Endothelial cell of umbilical vein (primary cell): ENCODE measurements around the gene RBMS3. TPM values are rescaled to one million over a fixed set of nuclear protein-coding genes. Genes with fewer than 3 reads are reported as not detected.

Experiments
- BruUV-seq: library from RNA; stranded (reverse); fragments of 400-500 nt; replicated peaks from 2 replicates; lab custom pipeline; 2021; lab: Mats Ljungman, UMichigan
- CTCF ChIA-PET: fragments of 300-600, 350-600 bp; sonication (Branson Sonifier 250); formaldehyde crosslinking; loops from one replicate; lab custom pipeline; 2021; ENCODE audit warnings: antibody characterized with exemption, inconsistent platforms; lab: Charles Lee
- POLR2A ChIA-PET: fragments of 300-600, 350-600 bp; sonication (Branson Sonifier 250); formaldehyde crosslinking; loops from one replicate; lab custom pipeline; 2021; ENCODE audit warnings: antibody characterized with exemption, inconsistent platforms; lab: Charles Lee
- DNase-seq: peaks from one replicate; pipeline ENCODE4 v3.0.0-alpha.2; 2011; ENCODE audit warnings: low read depth, low spot score
- FAIRE-seq: peaks from 2 replicates; lab custom pipeline; 2011; peaks lifted over from hg19 to GRCh38; lab: Jason Lieb, UNC
- H2AFZ ChIP-seq: 2 replicates; pipeline ENCODE4 v1.6.0; 2012; ENCODE audit warnings: low read depth, low read length, control low read depth, inconsistent platforms
- H3K27ac ChIP-seq: 2 replicates; pipeline ENCODE4 v1.5.1; 2011; ENCODE audit warnings: low read depth, mild to moderate bottlenecking, control low read depth, low read length, moderate library complexity; ENCODE audit not compliant: insufficient read depth
- H3K27me3 ChIP-seq, 2 experiments: 2 replicates each; pipeline versions ENCODE4 v1.6.0 to v1.6.1; 2011; ENCODE audit warnings: low read length in 2 of 2, mixed read lengths in 1 of 2; ENCODE audit not compliant: control insufficient read depth in 2 of 2, insufficient read depth in 2 of 2
- H3K36me3 ChIP-seq, 2 experiments: 2 replicates in 1 of 2; 3 replicates in 1 of 2; pipeline ENCODE4 v1.5.1; 2011; ENCODE audit warnings: low read length in 2 of 2, mild to moderate bottlenecking in 1 of 2, moderate library complexity in 1 of 2; ENCODE audit not compliant: control insufficient read depth in 2 of 2, insufficient read depth in 2 of 2; ENCODE audit errors: extremely low read depth in 1 of 2
- H3K4me1 ChIP-seq: 3 replicates; pipeline ENCODE4 v1.5.1; 2011; ENCODE audit warnings: mild to moderate bottlenecking, low read length; ENCODE audit not compliant: control insufficient read depth, insufficient read depth; ENCODE audit errors: extremely low read depth
- H3K4me2 ChIP-seq: 2 replicates; pipeline ENCODE4 v1.6.1; 2011; ENCODE audit warnings: low read length, control low read depth, mixed read lengths; ENCODE audit not compliant: insufficient read depth
- H3K4me3 ChIP-seq, 3 experiments: fragments of 200-600 bp in 1 of 3; sonication (generic), shearing (Covaris generic) in 1 of 3; replicated peaks in 1 of 3; 2 replicates each; pipeline ENCODE4 v1.5.1; 2011 to 2016; ENCODE audit warnings: control low read depth in 3 of 3, low read length in 3 of 3, mild to moderate bottlenecking in 2 of 3, inconsistent platforms in 1 of 3, low read depth in 1 of 3, moderate library complexity in 1 of 3; ENCODE audit not compliant: insufficient read depth in 1 of 3
- H3K79me2 ChIP-seq: 2 replicates; pipeline ENCODE4 v1.6.0; 2012; ENCODE audit warnings: low read length, inconsistent platforms; ENCODE audit not compliant: control insufficient read depth, insufficient read depth
- H3K9ac ChIP-seq: replicated peaks from 2 replicates; pipeline ENCODE3; 2011; ENCODE audit warnings: low read length, control low read depth; ENCODE audit not compliant: insufficient read depth; ENCODE audit errors: extremely low read depth
- H3K9me1 ChIP-seq: replicated peaks from 3 replicates; pipeline ENCODE4 v1.6.0; 2011; ENCODE audit warnings: mild to moderate bottlenecking, low read length; ENCODE audit not compliant: control insufficient read depth, insufficient read depth; ENCODE audit errors: extremely low read depth
- H3K9me3 ChIP-seq: replicated peaks from 2 replicates; pipeline ENCODE4 v1.5.1; 2012; ENCODE audit warnings: low read length, inconsistent platforms; ENCODE audit not compliant: control insufficient read depth, insufficient read depth
- H4K20me1 ChIP-seq: replicated peaks from 2 replicates; pipeline ENCODE3; 2011; ENCODE audit warnings: mild to moderate bottlenecking, low read length; ENCODE audit not compliant: control insufficient read depth, insufficient read depth; ENCODE audit errors: extremely low read depth
- EZH2 ChIP-seq: IDR thresholded peaks from 2 replicates; pipeline ENCODE4 v1.6.1; 2012; ENCODE audit warnings: borderline replicate concordance, low read depth, mild to moderate bottlenecking, moderate library complexity, low read length, inconsistent platforms; ENCODE audit not compliant: severe bottlenecking
- FOS ChIP-seq: IDR thresholded peaks from 2 replicates; pipeline ENCODE4 v1.6.1; 2011; ENCODE audit warnings: mild to moderate bottlenecking, low read length, moderate library complexity, borderline replicate concordance; ENCODE audit not compliant: insufficient read depth
- GATA2 ChIP-seq: IDR thresholded peaks from 2 replicates; pipeline ENCODE4 v1.7.0; 2011; ENCODE audit warnings: low read depth, mild to moderate bottlenecking, moderate library complexity, mixed read lengths, low read length; ENCODE audit not compliant: insufficient read length, insufficient read depth
- MYC ChIP-seq: IDR thresholded peaks from one replicate; pipeline ENCODE4 v1.6.1; 2011; ENCODE audit warnings: mild to moderate bottlenecking, low read depth, low read length
- POLR2A ChIP-seq: IDR thresholded peaks from 2 replicates; pipeline ENCODE4 v1.6.1; 2012; ENCODE audit warnings: low read depth, mild to moderate bottlenecking, control low read depth, low read length
- dilution Hi-C: fragments of 300-500 bp; cut with MboI; formaldehyde crosslinking; loops from one replicate; pipeline ENCODE4 v1.15.0; 2019; ENCODE audit warnings: low sequenced_read_pairs; ENCODE audit not compliant: extremely low pct_ligation_motif_present
- intact Hi-C: fragments of 100-400 bp; cut with micrococcal nuclease; formaldehyde crosslinking; loops from one replicate; pipeline ENCODE4 v1.10.0; 2022
- polyA plus RNA-seq, 4 experiments: library from polyadenylated mRNA; depleted of rRNA in 3 of 4; stranded (reverse) in 3 of 4; unstranded in 1 of 4; fragments of >200 nt; gene quantifications; 2 replicates each; pipeline versions ENCODE4 v1.2.1 to v1.2.3, GENCODE V29; 2011 to 2012; ENCODE audit warnings: missing spikeins in 1 of 4
- total RNA-seq: library from RNA; stranded (reverse); gene quantifications from 2 replicates; pipeline ENCODE4 v1.2.3, GENCODE V29; 2021
- TF ChIP-seq, protein P1 (sequence below): IDR thresholded peaks from 2 replicates; pipeline ENCODE4 v1.6.1; 2011; ENCODE audit not compliant: insufficient read depth, insufficient read length
- TF ChIP-seq, protein P2 (sequence below), 2 donors: IDR thresholded peaks; 1 replicate in 1 of 2; 2 replicates in 1 of 2; pipeline ENCODE4 v1.5.1; 2011; ENCODE audit warnings: low read length in 2 of 2, mild to moderate bottlenecking in 2 of 2, moderate library complexity in 2 of 2, control low read depth in 1 of 2, inconsistent platforms in 1 of 2, low read depth in 1 of 2; ENCODE audit not compliant: insufficient read depth in 1 of 2; ENCODE audit errors: extremely low read depth in 1 of 2

RBMS3 gene
- total and polyA plus RNA-seq, 2 donors (not counting 3 experiments of a cell fraction or from before 2014, with no cell fraction given), result 13.6 to 42.3 TPM

DNA sequence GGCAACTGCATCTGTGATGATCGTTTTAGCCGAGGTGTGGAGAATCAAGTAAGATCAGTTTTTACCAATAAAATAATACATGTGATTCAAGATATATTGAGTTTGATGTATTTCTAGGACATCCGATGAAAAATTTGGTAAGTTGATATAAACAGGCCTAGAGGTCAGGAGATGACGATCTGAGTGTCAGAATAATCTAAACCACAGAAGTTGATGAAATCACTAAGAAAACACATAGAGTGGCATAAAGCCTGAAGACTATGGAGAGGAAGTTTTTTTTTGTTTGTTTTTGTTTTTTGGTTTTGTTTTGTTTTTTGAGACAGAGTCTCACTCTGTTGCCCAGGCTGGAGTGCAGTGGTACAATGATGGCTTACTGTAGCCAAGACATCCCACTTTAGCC is 235.3 kb downstream of the RBMS3 start:
- Histone ChIP-seq H2AFZ (no peak overlapping the region), H3K4me1 (peaks cover 40% of the 10 kb centered on the region), H4K20me1 (no peaks in the 10 kb centered on the region), H3K9ac (no peak overlapping the region), H3K79me2 (no peaks in the 10 kb centered on the region), H3K36me3 (no peaks in the 10 kb centered on the region), H3K9me1 (no peaks in the 10 kb centered on the region), H3K27me3 (no peaks in the 10 kb centered on the region), H3K27ac (peak overlapping the region; percentile 69), H3K9me3 (no peaks in the 10 kb centered on the region), H3K4me3 (no peak overlapping the region), H3K4me2 (peak overlapping the region; percentile 72)
- BruUV-seq, result no TSS peak
- POLR2A ChIA-PET, result no interaction called here
- no peak for FAIRE-seq
- intact Hi-C loops, result no loop called here
- TF ChIP-seq, protein P1, sequence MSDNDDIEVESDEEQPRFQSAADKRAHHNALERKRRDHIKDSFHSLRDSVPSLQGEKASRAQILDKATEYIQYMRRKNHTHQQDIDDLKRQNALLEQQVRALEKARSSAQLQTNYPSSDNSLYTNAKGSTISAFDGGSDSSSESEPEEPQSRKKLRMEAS, result no peak
- peak; percentile 22 for TF ChIP-seq GATA2
- no peak for TF ChIP-seq POLR2A
- TF ChIP-seq EZH2, result no peak
- no peak for TF ChIP-seq FOS
- TF ChIP-seq, protein P2, sequence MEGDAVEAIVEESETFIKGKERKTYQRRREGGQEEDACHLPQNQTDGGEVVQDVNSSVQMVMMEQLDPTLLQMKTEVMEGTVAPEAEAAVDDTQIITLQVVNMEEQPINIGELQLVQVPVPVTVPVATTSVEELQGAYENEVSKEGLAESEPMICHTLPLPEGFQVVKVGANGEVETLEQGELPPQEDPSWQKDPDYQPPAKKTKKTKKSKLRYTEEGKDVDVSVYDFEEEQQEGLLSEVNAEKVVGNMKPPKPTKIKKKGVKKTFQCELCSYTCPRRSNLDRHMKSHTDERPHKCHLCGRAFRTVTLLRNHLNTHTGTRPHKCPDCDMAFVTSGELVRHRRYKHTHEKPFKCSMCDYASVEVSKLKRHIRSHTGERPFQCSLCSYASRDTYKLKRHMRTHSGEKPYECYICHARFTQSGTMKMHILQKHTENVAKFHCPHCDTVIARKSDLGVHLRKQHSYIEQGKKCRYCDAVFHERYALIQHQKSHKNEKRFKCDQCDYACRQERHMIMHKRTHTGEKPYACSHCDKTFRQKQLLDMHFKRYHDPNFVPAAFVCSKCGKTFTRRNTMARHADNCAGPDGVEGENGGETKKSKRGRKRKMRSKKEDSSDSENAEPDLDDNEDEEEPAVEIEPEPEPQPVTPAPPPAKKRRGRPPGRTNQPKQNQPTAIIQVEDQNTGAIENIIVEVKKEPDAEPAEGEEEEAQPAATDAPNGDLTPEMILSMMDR (IDR thresholded peaks at IDR 0.05; ENCODE audit: extremely low read depth in 1 of 2, insufficient read depth in 1 of 2, low read depth in 1 of 2, low read length in 2 of 2), result no peak
- TF ChIP-seq MYC, result no peak
- dilution Hi-C loops, result no loop called here
- no peak for DNase-seq
- CTCF ChIA-PET, result interaction anchor here (2.0 kb wide), 1 partner anchor 9 kb away, joined by 9 read pairs; no protein-coding TSS in a partner anchor
